CD4-positive, alpha-beta T cell treated with Interleukin-15 for 4 hours (primary cell): Measurements from ENCODE around the gene TM2D3.

Experiments
- DNase-seq: peaks from one replicate; pipeline ENCODE4 v3.0.0-alpha.2; 2020; ENCODE audit warnings: low spot score

The TM2D3 gene

GRCh38 chr15:101652098-101652785 lies at the start of gene TM2D3:
TM2D3 (minus strand) TSS chr15:101652381; CDS start chr15:101652361, 20 bp downstream.
- peak; percentile 94 for DNase-seq

DNA sequence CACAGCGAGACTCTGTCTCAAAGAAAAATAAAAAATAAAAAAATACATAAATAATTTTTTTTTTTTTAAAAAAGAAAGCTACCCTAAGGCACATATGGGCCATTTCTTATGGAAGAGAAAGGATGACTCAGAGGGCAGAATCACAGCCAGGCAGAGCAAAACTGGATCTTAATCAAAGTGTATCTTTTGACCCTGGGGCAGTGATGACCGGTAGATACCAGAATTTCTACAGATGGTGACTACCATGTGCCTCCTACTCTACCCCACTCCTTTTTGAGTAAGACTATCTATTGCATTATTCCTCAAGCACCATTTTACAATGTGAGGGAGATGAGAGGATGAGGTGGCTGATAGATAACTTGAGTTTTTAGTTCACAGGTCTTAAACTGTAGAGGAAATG lies 46.1 kb upstream of the TM2D3 start:
- no peak for DNase-seq

- no peak for DNase-seq
Measured at GRCh38 chr15:101697488-101697887, 45.3 kb upstream of the TM2D3 start.

- DNase-seq: no peak
Measured at GRCh38 chr15:101696829-101697228, 44.6 kb upstream of the TM2D3 start.

GRCh38 chr15:101694261-101694660 lies 42.1 kb upstream of the TM2D3 start:
- no peak for DNase-seq

- no peak for DNase-seq
Measured at GRCh38 chr15:101692801-101693598, 40.8 kb upstream of the TM2D3 start.

DNA sequence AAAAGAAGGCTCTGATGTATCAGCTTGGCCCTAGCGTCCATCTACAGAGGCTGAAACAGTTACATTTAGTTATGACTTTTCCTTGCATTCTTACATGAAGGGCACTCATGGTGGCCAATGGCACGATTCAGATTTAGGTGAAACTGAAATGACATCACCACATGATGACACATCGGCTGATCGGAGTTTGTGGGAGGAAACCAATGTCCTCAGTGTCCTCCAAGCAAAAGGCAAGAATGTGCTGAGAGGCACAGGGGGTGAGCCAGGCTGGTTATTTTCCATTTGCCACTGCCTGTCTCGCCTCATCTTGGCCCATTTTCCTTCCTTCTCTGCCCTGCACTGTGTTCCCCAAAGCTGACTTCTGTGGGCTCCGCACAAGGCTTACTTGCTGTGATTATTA lies 37.7 kb upstream of the TM2D3 start:
- no peak for DNase-seq

- no peak for DNase-seq
Measured at GRCh38 chr15:101686718-101687117, 34.5 kb upstream of the TM2D3 start.

GRCh38 chr15:101684877-101685276 lies 32.7 kb upstream of the TM2D3 start:
- DNase-seq: no peak

- no peak for DNase-seq
Measured at GRCh38 chr15:101684384-101684783, 32.2 kb upstream of the TM2D3 start.

- DNase-seq: no peak
Measured at GRCh38 chr15:101679806-101680205, 27.6 kb upstream of the TM2D3 start.

- no peak for DNase-seq
Measured at GRCh38 chr15:101676921-101677329, 24.7 kb upstream of the TM2D3 start.

DNA sequence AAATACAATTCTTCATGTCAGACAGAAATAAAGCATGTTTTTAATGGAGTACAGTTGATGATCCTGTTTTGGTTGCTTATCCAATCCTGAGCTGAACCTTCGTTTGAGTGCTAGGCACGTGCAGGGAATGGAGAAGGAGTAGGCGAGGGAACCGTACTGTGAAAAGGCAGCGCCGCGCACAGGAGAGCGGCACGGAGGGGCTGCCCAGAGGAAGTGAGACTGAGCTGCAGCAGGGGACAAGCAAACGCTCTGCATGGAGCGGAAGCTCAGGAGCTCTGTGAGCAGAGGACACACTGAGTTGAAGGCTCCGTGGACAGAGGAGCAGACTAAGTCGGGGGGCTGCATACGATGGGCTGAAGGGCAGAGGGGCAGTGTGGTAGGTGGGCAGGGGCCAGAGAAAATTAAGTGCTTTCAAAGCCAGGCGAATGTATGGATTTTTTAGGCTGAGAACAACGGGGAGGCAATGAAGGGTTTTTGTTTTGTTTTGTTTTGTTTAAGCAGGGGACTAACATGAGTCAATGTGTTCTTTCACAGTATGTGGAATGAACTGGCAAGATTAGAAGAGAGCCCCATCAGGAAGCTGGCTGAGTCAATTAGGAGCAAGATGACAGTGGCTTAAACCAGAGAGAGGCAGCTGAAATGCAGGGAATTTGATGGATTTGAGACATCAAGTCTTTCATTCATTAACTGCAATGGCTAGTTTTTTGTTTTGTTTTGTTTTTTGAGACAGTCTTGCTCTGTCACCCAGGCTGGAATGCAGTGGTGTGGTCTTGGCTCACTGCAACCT lies 23.8 kb upstream of the TM2D3 start:
- no peak for DNase-seq

GRCh38 chr15:101675015-101675414 lies 22.8 kb upstream of the TM2D3 start:
- DNase-seq: no peak

DNA sequence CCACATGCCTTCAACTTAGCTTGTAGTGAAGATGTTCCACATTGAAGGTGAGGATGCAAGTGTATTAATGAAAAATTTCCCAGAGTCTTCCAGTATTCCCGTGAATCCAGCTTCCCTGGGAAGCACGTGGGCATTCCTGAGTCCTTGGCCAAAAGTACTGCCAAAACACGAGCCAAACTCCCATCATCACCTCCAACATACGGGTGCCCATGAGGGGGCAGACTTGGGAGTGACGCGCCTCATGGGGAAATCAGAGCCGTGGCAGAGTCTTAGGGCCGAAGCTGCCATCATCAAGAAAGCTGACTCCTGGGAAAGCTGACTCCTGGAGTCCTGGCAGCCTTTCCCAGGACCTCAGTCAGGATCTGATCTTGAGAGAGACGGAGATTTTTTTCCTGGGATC lies 20.1 kb upstream of the TM2D3 start:
- no peak for DNase-seq

- DNase-seq: no peak
Measured at GRCh38 chr15:101669744-101670143, 17.6 kb upstream of the TM2D3 start.

DNA sequence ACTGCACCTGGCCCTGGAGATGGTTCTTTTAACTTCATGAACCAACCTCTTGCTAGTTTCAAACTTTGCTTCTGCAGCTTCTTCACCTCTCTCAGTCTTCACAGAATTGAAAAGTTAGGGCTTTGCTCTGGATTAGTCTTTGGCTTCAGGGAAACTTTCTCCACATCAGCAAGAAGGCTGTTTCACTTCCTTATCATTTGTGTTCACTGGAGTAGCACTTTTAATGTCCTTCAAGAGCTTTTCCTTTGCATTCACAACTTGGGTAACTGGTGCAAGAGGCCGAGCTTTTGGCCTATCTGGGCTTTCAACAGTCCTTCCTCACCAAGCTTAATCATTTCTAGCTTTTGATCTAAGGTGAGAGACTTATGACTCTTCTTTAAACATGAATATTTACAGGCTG lies 15.7 kb upstream of the TM2D3 start:
- no peak for DNase-seq

- DNase-seq: no peak
Measured at GRCh38 chr15:101664303-101664913, 12.2 kb upstream of the TM2D3 start.

- no peak for DNase-seq
Measured at GRCh38 chr15:101662203-101662602, 10.0 kb upstream of the TM2D3 start.

- DNase-seq: no peak
Measured at GRCh38 chr15:101660005-101660404, 7.8 kb upstream of the TM2D3 start.

DNA sequence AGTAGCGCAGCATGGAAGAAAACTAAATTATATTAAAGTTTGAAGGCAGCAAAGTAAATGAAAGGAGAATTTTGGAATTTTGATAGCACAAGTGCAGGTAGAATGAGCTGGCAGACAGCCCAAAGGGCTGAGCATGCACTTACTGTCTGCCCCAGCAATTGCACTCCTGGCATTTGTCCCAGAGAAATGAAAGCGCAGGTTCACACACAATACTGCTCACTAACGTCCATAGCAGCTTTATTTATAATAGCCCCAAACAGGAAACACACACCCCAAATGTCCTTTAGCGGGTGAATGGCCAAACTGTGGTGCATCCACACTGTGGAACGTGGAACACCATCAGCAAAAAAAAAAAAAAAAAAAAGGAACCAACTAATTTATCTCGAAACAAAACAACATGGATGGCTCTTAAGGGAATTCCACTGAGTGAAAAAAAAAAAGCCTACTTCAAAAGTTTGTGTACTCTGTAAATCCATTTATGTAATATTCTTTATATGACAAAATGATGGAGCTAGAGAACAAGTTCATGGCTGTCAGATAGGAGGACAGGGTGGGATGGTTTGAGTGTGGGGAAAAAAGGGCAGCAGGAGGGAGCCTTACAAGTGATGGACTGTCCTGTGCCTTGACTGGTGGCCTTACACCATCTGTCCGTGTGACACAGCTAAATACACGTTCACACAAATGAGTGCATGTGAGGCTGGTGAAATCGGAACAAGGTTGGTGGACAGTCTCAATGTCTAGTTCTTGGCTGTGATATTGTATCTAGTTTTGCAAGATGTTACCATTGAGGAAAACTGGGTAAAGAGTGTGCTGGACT lies 6.0 kb upstream of the TM2D3 start:
- no peak for DNase-seq
